Kasumi-1 (cell line): ENCODE results near the gene GSC2.

ENCODE experiments used
- DNase-seq, 2 experiments: peaks; one replicate each; lab custom pipeline; 2025; lab: John Stamatoyannopoulos, UW

The GSC2 gene

GRCh38 chr22:19133561-19133960, 16.5 kb downstream of the GSC2 start:
- no peak for DNase-seq

- DNase-seq = no peak
These were observed 17.2 kb downstream of the GSC2 start for GRCh38 chr22:19132693-19133400.

- no peak for DNase-seq
These were observed 17.9 kb downstream of the GSC2 start for GRCh38 chr22:19132153-19132552.

- DNase-seq = no peak
These were observed 18.4 kb downstream of the GSC2 start for GRCh38 chr22:19131685-19132015.

GRCh38 chr22:19130959-19131684, 19.0 kb downstream of the GSC2 start, which contains the start of gene TSSK2:
Gene TSSK2, plus strand, starts transcription at chr22:19131308. Its CDS starts 92 bp downstream, at chr22:19131400.
- no peak for DNase-seq

- DNase-seq = no peak
These were observed 20.2 kb downstream of the GSC2 start for GRCh38 chr22:19129871-19130270.

GRCh38 chr22:19128946-19129727, 21.0 kb downstream of the GSC2 start:
- DNase-seq = no peak

- DNase-seq = no peak
These were observed 22.1 kb downstream of the GSC2 start for GRCh38 chr22:19128009-19128401.

GRCh38 chr22:19127329-19128008, 22.6 kb downstream of the GSC2 start:
- DNase-seq = no peak

GRCh38 chr22:19126309-19127273, 23.5 kb downstream of the GSC2 start:
- no peak for DNase-seq

- no peak for DNase-seq
These were observed 24.4 kb downstream of the GSC2 start for GRCh38 chr22:19125474-19126308.

GRCh38 chr22:19125011-19125410, 25.1 kb downstream of the GSC2 start:
- DNase-seq = no peak

GRCh38 chr22:19124377-19124776, 25.7 kb downstream of the GSC2 start:
- DNase-seq = no peak

- DNase-seq = no peak
These were observed 26.2 kb downstream of the GSC2 start for GRCh38 chr22:19123936-19124335.

GRCh38 chr22:19122752-19123492, 27.2 kb downstream of the GSC2 start:
- DNase-seq = peak in 1 of 2 experiments; percentile 19

GRCh38 chr22:19122143-19122751, 27.8 kb downstream of the GSC2 start, which contains the start of gene DGCR2:
Gene DGCR2, minus strand, starts transcription at chr22:19122412. Its CDS starts 206 bp downstream, at chr22:19122206.
- DNase-seq = peak; percentile 89 to 93

- peak; percentile 25 to 33 for DNase-seq
These were observed 28.4 kb downstream of the GSC2 start for GRCh38 chr22:19121631-19122142.

GRCh38 chr22:19120829-19121630, 29.1 kb downstream of the GSC2 start:
- DNase-seq = no peak
